ENCODE measurements around the gene BZW2. TPM values are rescaled to one million over a fixed set of nuclear protein-coding genes. Genes with fewer than 3 reads are reported as not detected.
"Not testable (repeated sequence)": the region's sequence is repeated elsewhere in the genome, so short reads cannot be mapped to it uniquely, and the experiment has no call there.

BZW2 gene
- polyA plus RNA-seq, 1 donor: 201 TPM

- no peak for DNase-seq (ENCODE audit: low read depth)
Observed at GRCh38 chr7:16644636-16645592, 1.1 kb upstream of the BZW2 start.

DNA sequence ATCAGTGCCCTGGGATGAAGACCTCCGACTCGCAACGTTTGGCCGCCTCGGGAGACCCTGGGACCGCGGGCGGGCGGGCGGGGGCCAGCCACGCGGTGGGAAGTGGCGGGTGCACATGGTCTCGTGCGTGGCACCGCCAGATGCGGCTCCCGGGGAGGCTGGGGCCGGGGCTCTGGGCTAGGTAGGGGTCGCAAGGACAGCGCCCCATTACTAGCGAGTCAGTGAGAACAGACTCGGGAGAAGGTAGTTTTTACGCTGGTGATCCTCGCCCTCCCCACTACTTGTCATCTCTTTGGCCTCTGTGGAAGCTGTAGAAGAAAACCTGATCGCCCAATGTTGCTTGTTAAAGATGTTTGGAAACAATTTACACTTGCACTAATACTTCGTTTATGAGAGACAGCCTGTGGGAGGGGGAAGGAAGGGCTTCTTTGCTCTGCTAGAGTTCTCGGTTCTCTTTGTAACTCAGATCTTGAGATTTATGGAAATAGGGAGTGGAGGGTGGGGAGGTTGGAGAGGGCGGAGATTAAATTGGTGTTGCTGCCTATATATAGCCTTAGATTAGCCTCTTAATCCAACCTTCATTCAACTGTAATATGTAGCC is 591 bp downstream of the BZW2 start:
- DNase-seq (ENCODE audit: low read depth): no peak

GRCh38 chr7:16647435-16647960 is 1.5 kb downstream of the BZW2 start:
- DNase-seq (ENCODE audit: low read depth): no peak

GRCh38 chr7:16648551-16648950 is 2.6 kb downstream of the BZW2 start:
- no peak for DNase-seq (ENCODE audit: low read depth)

- no peak for DNase-seq (ENCODE audit: low read depth)
Observed at GRCh38 chr7:16649196-16649595, 3.2 kb downstream of the BZW2 start.

DNA sequence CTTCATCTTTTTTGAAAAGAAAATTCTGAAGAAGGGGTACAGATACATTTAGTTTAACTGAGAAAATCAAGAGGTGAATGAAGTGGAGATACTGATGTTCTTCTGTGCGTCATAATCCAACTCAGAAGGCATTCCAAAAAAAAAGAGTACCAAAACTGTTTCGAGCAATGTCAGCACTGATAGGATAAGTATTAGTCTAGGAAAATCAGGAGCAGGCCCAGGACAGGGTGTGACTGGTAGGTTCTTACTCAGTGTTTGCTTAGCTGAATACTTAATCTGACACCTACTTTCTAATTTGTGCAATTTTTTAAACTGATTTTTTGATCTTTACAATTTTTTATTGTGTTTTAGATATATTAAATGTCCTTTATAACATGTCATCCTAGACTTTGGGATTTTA is 4.3 kb downstream of the BZW2 start:
- no peak for DNase-seq (ENCODE audit: low read depth)

GRCh38 chr7:16651396-16652239 is 5.6 kb downstream of the BZW2 start:
- no peak for DNase-seq (ENCODE audit: low read depth)

GRCh38 chr7:16652240-16652583 is 6.2 kb downstream of the BZW2 start:
- DNase-seq (ENCODE audit: low read depth): no peak

DNA sequence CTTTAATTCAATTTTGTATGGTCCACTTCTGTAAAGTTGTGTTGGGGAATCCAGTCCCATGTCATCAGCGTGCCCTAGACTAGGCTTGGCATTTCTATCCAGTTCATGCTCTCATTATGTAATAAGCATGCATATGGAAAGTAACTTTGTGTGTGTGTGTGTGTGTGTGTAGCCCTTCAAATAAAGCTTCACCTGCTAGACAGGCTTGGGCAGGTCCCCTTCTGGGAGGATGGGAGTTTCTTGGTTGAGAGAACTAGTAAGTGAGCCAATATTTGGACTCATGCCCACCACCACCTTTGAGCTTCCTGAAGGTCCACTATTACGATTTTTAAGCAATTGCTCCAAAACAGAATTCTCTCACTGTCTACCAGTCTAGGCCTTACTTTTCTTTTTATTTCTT is 6.9 kb downstream of the BZW2 start:
- DNase-seq (ENCODE audit: low read depth): no peak

- no peak for DNase-seq (ENCODE audit: low read depth)
Observed at GRCh38 chr7:16655394-16655793, 9.4 kb downstream of the BZW2 start.

DNA sequence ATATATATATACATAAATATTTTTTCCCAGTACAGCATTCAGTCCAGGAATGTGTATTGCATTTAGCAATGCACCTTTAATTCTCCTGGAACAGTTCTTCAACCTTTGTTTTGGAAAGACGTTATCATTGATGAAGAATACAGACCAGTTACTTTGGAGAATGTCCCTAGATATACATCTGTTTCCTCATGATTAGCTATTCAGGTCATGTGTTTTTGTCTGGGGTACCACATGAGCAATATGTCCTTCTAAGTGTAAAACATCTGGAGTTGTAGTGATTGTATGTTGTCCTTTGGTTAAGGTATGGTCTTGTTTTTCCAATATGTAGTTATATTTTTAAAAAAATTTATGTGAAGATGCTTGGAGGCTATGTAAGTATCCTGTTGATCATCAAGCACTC is 10.2 kb downstream of the BZW2 start:
- no peak for DNase-seq (ENCODE audit: low read depth)

- no peak for DNase-seq (ENCODE audit: low read depth)
Observed at GRCh38 chr7:16657656-16658279, 11.8 kb downstream of the BZW2 start.

DNA sequence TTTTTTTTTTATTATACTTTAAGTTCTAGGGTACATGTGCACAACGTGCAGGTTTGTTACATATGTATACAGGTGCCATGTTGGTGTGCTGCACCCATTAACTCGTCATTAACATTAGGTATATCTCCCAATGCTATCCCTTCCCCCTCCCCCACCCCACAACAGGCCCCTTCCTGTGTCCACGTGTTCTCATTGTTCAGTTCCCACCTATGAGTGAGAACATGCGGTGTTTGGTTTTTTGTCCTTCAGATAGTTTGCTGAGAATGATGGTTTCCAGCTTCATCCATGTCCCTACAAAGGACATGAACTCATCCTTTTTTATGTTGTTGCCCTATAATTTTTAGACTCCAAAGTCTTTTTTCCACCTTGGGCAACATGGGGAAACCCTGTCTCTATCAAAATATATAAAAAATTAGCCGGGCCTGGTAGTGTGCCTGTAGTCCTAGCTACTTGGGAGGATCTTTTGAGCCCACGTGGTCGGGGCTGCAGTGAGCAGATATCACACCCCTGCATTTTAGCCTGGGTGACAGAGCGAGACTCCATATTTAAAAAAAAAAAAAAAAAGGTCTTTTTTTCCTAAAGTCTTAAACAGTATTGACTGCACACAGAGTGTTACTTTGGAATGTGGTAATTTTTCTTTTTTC is 14.0 kb downstream of the BZW2 start:
- not testable (repeated sequence) for DNase-seq (ENCODE audit: low read depth)

GRCh38 chr7:16660702-16661464 is 14.9 kb downstream of the BZW2 start:
- DNase-seq (ENCODE audit: low read depth): no peak

DNA sequence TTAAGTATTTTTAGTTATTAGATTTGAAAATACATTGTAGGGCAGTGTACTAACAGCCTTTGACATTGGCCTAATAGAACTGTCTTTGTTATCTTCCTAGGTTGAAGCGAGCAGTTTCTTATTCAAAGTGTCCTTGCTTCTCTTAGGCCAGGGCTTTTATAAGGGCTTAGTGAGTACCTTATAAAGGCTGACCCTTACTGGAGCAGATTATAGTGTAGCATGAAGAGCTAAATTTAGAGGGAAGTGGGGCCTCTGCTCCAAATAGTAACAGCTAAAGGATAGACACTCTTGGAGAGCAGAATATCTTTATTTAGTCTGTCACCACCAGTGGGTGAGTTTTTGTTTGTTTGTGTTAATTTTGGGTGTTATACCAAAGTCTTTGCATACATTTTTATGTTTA is 15.9 kb downstream of the BZW2 start:
- no peak for DNase-seq (ENCODE audit: low read depth)

GRCh38 chr7:16667355-16667754 is 21.4 kb downstream of the BZW2 start:
- no peak for DNase-seq (ENCODE audit: low read depth)

- DNase-seq (ENCODE audit: low read depth): no peak
Observed at GRCh38 chr7:16668049-16668858, 22.3 kb downstream of the BZW2 start.

DNA sequence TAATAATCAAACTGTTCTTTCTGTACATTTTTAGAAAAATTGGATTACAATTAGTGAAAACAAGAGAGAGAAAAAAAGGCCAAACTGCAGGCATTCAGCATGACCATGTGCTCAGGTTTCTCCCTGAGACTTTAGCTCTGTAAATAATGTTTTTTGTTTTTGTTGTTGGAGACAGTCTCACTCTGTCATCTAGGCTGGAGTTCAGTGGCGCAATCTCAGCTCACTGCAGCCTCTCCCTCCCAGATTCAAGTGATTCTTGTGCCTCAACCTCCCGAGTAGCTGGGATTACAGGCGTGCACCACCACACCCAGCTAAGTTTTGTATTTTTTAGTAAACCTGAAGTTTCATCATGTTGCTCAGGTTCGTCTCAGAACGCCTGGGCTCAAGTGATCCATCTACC is 23.0 kb downstream of the BZW2 start:
- no peak for DNase-seq (ENCODE audit: low read depth)

GRCh38 chr7:16669581-16669980 is 23.6 kb downstream of the BZW2 start:
- DNase-seq (ENCODE audit: low read depth): no peak

GRCh38 chr7:16670021-16670420 is 24.0 kb downstream of the BZW2 start:
- no peak for DNase-seq (ENCODE audit: low read depth)
